Fibroblast of villous mesenchyme (primary cell): Measurements from ENCODE around the gene RIMS4. TPM values are rescaled to one million over a fixed set of nuclear protein-coding genes. Genes with fewer than 3 reads are reported as not detected.

Experiments used
- DNase-seq: peaks from one replicate; pipeline ENCODE4 v3.0.0-alpha.2; 2010; ENCODE audit warnings: low read depth
- H3K4me3 ChIP-seq: 2 replicates; pipeline ENCODE4 v1.5.1; 2011; ENCODE audit warnings: low read depth, mild to moderate bottlenecking, low read length
- CTCF ChIP-seq: IDR thresholded peaks from 2 replicates; pipeline ENCODE4 v1.5.1; 2012; ENCODE audit warnings: low read depth, mild to moderate bottlenecking, low read length; ENCODE audit not compliant: insufficient read depth
- total RNA-seq: library from RNA; depleted of rRNA; stranded (reverse); fragments of >200 nt; gene quantifications from 2 replicates; pipeline ENCODE4 v1.2.3, GENCODE V29; 2012

RIMS4 gene
- total RNA-seq, 1 donor, result not detected

- H3K4me3 ChIP-seq, result no peak overlapping the region
- TF ChIP-seq CTCF, result no peak
- DNase-seq, result no peak
These were observed 19.5 kb downstream of the RIMS4 start for GRCh38 chr20:44790638-44791393.

GRCh38 chr20:44788706-44789456 is 21.5 kb downstream of the RIMS4 start:
- TF ChIP-seq CTCF, result no peak
- no peak for DNase-seq
- H3K4me3 ChIP-seq, result no peak overlapping the region

GRCh38 chr20:44787299-44787698 is 23.0 kb downstream of the RIMS4 start:
- no peak overlapping the region for H3K4me3 ChIP-seq
- DNase-seq, result no peak
- no peak for TF ChIP-seq CTCF

- TF ChIP-seq CTCF, result no peak
- H3K4me3 ChIP-seq, result no peak overlapping the region
- no peak for DNase-seq
These were observed 24.6 kb downstream of the RIMS4 start for GRCh38 chr20:44785768-44786167.

- DNase-seq, result no peak
- no peak overlapping the region for H3K4me3 ChIP-seq
- TF ChIP-seq CTCF, result no peak
These were observed 25.7 kb downstream of the RIMS4 start for GRCh38 chr20:44784688-44785087.

GRCh38 chr20:44781791-44782190 is 28.6 kb downstream of the RIMS4 start:
- DNase-seq, result no peak
- TF ChIP-seq CTCF, result no peak
- H3K4me3 ChIP-seq, result no peak overlapping the region
